T47D (cell line): ENCODE data around the gene C12orf56.
"Not testable (repeated sequence)": the region's sequence is repeated elsewhere in the genome, so short reads cannot be mapped to it uniquely, and the experiment has no call there.

Source experiments
- DNase-seq, 2 experiments: peaks; one replicate each; pipeline versions ENCODE4 v3.0.0 to v3.0.0-alpha.2; 2011 to 2012; ENCODE audit warnings: low read depth in 1 of 2, low spot score in 1 of 2
- JUND ChIP-seq: IDR thresholded peaks from 2 replicates; pipeline ENCODE4 v1.6.1; 2012; ENCODE audit warnings: low read depth
- in situ Hi-C: cut with HindIII; loops from 2 replicates; pipeline ENCODE4 v1.10.0; 2016; ENCODE audit warnings: low sequenced_read_pairs, low pct_unique_long_range_greater_than_20kb

Gene C12orf56

GRCh38 chr12:64225626-64226025 lies 164.9 kb downstream of the C12orf56 start:
- TF ChIP-seq JUND, result no peak
- DNase-seq, result no peak
- in situ Hi-C loops, result no loop called here

- DNase-seq, result peak; percentile 89 to 97
- in situ Hi-C loops, result no loop called here
- no peak for TF ChIP-seq JUND
Observed at GRCh38 chr12:64222009-64222765, 168.4 kb downstream of the C12orf56 start, which contains the start of gene KICS2. TSS of gene KICS2 (minus strand) at chr12:64222296. CDS start at chr12:64222237, 59 bp downstream.

GRCh38 chr12:64221651-64222008 lies 168.9 kb downstream of the C12orf56 start:
- no peak for TF ChIP-seq JUND
- in situ Hi-C loops, result no loop called here
- peak; percentile 66 to 87 for DNase-seq

GRCh38 chr12:64220046-64220445 lies 170.5 kb downstream of the C12orf56 start:
- TF ChIP-seq JUND, result no peak
- in situ Hi-C loops, result no loop called here
- no peak for DNase-seq

- in situ Hi-C loops, result no loop called here
- DNase-seq, result no peak
- TF ChIP-seq JUND, result no peak
Observed at GRCh38 chr12:64219145-64219544, 171.4 kb downstream of the C12orf56 start.

- no peak for TF ChIP-seq JUND
- in situ Hi-C loops, result no loop called here
- DNase-seq, result no peak
Observed at GRCh38 chr12:64218597-64218996, 172.0 kb downstream of the C12orf56 start.

GRCh38 chr12:64217643-64218042 lies 172.9 kb downstream of the C12orf56 start:
- DNase-seq, in situ Hi-C loops: not testable (repeated sequence)

- DNase-seq, result no peak
- in situ Hi-C loops, result no loop called here
- TF ChIP-seq JUND, result no peak
Observed at GRCh38 chr12:64216239-64216638, 174.3 kb downstream of the C12orf56 start.
